Skin of body (tissue), 2 donors: ENCODE data around the gene DIO3. TPM values are rescaled to one million over a fixed set of nuclear protein-coding genes. Genes with fewer than 3 reads are reported as not detected.

Experiments used
- DNase-seq: peaks from one replicate; lab custom pipeline; 2025; lab: John Stamatoyannopoulos, UW
- total RNA-seq: library from RNA; depleted of rRNA; stranded (reverse); fragments of >200 nt; gene quantifications from one replicate; pipeline ENCODE4 v1.2.3, GENCODE V29; 2014

DIO3 gene
- total RNA-seq, 1 donor from 2014 or later: 1.7 TPM

DNA sequence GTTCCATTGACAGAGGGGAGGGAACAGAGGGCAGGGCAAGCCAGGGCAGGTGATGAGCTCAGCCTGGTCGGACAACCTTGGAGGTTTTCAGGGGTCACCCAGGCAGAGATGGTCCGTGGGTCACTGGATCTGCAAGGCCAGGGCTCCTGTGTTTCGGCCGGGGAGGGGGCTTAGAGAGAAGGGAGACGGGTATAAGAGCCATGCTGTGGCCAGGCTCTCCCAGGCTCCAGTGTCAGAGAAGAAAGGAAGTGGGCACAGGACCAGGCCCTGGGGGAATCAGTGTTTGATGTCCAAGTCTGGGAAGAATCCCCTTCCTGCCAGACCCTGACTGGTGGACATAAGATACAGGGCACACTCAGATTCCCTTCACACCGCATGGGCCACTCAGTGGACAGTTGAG lies 36.9 kb downstream of the DIO3 start:
- no peak for DNase-seq

DNA sequence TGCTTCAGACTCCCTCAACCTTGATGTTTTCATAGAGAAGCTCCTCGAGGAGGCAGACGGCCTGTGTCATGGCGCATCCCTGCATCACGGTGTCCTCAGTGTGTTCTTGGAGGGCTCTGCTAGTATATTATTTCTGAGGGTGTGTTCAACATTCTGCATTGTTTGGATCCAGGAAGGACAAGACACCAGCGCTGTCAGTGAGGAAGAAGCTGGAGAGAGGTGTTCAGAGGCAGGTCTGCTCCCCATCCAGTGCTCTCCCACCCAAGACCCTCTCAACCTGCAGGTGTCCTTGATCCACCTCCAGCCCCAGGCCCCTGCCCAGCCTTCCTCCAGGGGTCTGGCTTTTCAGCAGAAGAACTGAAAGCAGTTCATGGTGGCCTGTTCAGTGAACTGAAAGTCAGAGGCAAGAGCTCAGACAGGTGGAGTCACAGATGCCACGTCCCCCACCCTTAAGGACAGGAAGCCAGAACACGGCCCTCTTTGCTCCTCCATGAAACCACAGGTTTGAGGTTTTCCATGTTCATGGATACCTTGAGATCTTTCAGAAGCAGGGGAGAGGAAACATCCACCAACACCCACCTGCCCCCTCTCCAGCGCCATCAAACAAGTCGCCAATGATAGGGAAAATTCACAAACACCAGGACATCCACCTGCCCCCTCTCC lies 37.4 kb downstream of the DIO3 start:
- DNase-seq: no peak

DNA sequence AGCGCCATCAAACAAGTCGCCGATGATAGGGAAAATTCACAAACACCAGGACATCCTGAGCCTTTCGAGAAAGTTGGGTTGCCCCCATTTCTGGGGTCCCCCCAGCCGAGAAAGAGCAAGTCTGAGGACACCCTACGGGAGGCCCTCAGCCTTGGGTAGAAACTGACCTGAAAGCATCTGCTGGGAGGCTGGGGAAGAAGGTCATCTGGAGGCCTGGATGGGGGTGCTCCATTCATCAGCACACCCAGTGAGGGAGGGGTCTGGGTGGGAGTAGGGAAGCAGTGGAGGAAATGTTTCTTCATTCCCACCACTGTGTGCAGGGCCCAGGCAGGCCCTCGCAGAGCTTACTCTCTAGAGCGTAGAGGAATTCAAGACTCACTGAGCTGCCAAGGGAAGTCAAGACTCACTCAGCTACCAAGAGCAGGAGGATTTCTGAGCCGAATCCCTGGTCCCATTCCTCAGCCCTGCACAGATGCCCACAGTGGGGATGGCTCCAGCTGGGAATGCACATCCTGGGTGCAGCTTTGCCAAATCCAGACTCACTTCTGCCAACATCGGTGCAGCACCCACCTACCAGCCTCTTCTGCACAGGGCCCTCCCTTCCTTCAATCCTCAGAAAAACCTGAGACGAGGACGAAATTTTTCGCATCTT lies 38.1 kb downstream of the DIO3 start:
- no peak for DNase-seq

DNA sequence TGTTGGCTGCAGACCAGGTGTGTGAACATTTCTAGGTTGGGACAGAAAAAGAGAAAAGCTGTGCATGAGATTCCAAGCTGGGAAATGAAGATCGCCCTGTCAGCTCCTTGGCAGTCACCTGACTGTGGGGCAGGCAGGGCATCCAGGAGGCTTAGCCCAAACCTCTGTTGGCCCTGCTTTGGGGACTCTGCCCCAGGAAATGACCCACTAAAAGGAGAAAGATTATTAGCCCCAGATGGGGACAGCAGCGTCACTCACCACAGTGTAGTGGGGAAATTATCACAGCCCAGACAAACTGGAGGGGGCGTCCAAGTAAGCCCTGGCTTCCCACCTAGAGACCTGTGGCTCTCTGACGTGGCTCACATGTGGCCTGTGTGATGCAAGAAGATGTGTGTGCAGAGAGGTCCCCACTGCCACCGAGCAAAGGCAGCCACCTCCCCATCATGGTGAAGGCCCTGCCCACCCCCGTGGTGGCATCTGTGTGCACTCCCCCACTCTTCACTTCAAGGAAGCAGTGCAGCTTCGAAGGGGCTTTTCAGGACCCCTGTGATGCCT lies 39.1 kb downstream of the DIO3 start:
- no peak for DNase-seq

DNA sequence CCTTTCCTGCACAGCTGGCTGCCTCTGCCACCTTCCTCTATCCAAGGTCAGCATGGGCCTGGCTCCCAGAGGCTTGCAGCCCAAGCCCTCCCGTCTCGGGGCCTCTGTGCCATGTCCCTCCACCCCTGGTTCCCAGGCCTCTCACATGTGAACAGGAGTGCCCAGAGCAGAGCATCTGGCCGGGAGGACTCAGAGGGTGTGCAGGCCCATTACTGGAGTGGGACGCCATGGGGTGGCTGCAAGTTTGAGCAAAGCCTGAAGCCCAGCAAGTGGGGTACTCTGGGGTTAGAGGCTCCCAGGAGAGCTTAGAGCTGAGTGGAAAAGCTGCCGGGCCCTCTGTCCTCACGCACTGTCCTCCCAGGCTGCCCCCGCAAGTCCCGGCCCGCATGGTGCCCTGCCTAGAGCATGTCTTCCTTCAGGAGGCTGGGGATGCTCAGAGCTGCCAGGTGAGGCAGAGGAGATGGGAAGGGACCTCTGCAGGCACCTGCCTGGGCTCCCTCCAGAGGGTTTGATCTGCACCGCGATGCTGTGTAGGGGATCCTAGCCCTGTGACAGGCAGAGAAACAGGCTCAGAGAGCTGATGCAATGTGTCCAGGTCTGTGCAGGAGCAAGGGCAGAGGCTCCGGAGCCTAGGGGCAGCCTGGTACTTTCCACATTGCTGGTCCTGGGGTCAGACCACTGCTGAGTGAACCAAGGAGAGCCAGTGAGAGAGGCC lies 39.8 kb downstream of the DIO3 start:
- DNase-seq: no peak

DNA sequence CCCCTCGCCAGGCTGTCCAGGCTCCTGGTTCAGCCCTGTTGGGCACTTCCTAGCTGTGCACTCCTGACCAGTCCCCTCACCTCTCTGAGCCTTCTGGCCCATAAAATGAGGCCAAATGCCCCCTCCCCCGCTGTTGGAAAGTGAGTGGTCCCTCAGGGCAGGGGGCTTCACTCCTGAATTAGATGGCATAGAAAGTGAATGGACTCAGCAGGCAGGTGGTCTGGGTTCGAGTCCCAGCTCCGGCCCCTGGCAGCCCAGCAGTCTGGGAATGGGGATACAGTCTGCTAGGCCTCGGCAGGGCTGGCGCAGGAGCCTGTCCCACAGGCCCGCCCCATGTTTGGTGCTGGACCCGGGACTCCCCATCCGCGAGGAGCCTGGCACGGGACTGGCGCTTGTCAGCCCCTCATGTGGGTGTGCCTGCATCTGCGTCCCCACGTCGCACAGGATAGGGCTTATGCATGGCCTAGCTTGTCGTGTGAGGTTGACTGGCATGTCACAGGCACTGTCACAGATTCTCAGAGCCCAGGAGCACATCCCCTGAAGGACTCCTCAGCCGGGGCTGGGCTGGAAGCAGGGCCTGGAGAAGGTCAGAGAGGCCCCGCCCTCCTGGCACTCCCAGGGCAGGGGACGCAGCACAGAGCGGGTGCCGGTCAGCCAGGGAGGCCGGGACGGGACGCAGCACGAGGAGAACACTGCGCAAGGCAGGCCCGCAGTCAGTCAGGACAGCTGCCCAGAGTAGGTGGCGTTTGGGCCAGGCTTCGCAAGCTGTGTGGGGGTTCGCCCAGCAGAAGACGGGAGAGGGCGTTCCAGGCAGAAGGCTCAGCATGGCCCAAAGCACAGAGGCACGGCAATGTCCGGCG lies 40.5 kb downstream of the DIO3 start:
- DNase-seq: no peak

DNA sequence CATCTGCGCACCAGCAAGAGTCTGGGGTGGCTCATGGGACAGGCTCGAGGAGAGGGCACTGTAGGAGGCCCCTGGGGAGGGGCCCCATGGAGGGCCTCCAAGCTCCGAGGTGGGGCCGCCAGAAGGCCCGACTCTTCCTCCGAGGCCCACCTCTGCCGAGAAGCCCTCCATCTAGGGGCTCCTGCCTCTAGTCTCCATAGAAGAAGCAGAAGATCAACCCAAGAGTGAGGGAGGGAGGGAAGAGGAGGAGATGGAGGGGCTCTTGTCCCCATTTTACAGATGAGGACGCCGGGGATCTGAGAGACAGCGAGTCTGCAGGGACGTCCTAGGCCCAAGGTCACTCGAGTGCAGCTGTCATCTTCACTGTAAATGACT lies 41.2 kb downstream of the DIO3 start:
- no peak for DNase-seq

DNA sequence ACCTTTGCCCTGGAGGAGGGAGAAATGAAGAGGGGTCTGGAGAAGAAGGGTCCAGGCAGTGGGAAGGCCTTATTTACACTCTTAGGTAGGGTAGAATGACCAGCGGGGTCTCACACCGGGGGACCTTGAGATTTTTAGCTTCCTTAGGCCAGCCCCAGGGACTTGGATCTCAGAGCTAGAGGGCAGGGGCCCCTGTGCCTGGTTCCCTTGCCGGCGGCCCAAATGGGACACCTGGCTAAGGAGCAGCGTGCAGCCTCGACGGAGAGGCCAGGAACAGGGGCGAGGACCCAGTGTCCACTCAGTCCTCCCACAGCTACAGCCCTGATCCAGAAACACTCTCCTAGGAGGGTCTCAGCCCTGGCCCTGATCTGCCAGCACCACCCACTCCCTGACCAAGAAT lies 41.8 kb downstream of the DIO3 start:
- DNase-seq: no peak

DNA sequence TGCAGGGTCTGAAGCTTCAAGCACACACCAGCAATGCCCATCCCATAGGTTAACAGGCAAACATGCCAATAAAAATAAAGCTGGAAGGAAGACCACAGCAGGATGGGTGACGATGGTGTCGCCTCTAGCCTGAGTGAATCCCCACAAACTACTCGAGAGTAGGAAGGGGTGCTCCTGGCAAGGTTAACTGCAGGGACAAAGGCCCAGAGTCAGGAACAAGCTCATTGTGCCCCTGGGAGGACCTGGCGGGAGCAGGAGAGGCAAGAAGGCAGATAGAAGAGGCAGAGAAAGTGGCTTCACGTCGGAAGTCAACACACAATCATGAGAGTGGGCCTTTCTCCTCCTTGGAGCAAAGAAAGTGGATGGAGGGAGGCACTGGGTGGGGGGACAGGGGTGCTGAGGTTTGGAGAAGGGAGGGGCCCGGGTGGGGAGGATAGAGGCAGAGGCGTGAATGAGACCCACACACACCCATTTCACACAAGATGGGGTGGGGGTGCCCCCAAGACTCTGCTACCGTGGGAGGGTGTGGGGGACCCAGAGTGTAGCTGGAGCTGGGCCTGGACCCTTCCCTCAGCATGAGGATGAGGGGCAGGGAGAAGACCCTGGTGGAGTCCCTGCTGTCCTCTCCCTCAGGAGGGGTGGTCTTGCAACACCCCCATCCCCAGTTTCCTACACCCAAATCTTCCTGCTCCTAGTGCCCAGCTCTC lies 43.1 kb downstream of the DIO3 start:
- no peak for DNase-seq

DNA sequence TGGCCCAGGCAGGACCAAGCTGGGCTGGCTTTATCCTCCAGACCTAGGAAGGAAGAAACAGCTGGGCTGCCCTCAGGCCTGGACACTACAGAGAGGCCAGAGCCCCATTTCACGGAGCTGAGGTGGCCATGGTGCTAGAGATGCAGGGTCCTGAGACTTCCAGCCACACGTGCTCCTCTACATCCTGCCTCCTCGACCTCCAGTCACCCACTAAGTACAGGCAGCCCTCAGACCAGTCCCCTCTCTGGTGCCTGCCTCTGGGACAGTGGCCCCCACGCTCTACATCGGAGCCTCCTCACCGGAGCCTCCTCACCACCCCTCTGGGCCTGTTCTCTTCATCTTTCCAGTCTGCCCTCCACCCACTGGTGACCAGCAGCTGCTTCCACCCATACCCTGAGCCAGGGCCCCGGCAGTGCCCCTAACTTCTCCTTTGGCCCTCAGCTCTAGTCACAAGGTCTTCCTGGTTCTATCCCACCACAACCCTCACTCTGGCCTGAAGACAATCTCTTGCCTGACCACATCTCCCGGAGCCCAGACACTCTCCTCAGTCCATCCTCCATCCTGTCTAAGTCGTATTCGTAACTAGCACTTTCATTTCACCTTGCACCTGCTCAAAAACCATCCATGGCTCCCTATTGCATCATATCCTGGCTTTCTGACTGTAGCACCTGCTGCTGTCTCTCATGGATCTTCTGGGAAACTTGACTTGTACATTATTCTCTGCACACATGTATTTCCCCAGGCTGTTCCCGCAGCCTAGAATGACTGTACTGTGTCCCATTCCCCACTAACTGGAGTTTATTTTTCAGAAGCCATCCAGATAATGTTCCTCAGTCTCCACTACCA lies 43.9 kb downstream of the DIO3 start:
- no peak for DNase-seq

DNA sequence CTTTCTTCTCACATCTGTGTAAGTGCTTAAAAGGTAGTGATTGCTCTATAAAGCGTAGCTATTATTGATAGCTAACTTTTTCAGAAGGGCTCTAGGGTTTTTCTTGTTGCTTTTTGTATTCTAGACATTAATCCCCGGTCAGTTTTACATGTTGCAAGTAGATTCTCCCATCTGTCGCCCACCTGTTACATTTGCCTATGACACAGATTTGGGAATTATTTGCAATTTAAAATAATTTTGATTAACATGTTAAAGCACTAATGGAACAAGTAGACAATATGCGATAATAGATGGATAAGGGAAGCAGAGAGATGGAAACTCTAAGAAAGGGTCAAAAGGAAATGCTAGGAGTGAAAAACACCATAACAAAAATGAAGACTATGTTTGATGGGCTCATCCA lies 44.5 kb downstream of the DIO3 start:
- DNase-seq: no peak

Other genes with a start within 250 kb of the DIO3 start
- gene PPP2R5C, start 200.2 kb downstream of the DIO3 start, total RNA-seq: 87.2 TPM